Colon (tissue), 2 donors: ENCODE measurements around the gene KCNK16.

Experiments
- FAIRE-seq: peaks from 2 replicates; lab custom pipeline; 2012; peaks lifted over from hg19 to GRCh38; lab: Jason Lieb, UNC
- donor health status: control.
- donor health status: control.

The KCNK16 gene

DNA sequence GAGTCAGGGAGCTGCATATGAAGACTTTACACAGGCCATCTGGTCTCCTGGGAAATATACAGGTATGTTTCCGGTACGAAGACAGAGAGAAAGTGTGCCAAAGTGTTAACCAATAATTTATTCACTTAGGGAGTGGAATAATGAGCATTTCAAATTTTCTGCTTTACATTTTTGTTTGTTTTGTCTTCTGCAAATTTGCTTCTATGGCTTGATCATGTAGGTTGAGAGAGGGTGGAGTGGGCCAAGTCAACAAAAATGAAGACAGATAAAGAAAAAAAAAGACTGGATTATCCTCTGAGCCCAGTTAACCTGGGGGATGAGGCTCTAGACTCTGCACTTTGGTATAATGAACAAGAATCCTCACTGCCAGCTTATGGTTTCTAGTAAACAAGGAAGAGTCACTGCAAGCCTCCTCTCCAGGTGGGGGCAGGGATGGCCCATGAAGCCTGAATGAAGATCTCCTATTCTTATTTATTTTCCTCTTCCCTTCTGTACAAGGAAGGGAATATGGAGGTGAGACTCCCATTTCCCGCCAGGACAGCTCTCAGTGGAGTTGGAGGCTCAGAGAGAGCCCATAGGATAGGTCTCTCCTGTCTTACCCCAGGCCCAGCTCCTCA is 46.0 kb downstream of the KCNK16 start:
- no peak for FAIRE-seq

GRCh38 chr6:39274903-39275302 is 47.6 kb downstream of the KCNK16 start:
- FAIRE-seq: no peak

DNA sequence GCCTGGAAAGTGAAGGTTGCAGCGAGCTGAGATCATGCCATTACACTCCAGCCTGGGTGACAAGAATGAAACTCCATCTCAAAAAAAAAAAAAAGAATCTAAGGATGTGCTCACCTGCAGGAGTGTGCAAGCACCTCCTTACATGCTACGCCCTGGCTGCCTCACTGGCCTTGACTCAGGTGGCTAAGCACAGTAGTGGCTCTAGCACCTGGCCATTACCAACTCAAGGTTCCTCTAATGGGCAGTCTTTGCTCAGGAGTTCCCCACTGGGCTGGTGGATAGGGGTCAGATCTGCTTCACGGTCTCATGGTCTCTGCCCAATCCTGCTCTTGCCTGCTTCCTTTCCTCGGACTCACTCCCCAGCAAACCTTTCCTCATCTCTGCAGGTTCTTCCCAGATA is 48.0 kb downstream of the KCNK16 start:
- FAIRE-seq: no peak

- FAIRE-seq: no peak
Measured at GRCh38 chr6:39273406-39273821, 49.1 kb downstream of the KCNK16 start.

- no peak for FAIRE-seq
Measured at GRCh38 chr6:39269961-39270360, 52.5 kb downstream of the KCNK16 start.

DNA sequence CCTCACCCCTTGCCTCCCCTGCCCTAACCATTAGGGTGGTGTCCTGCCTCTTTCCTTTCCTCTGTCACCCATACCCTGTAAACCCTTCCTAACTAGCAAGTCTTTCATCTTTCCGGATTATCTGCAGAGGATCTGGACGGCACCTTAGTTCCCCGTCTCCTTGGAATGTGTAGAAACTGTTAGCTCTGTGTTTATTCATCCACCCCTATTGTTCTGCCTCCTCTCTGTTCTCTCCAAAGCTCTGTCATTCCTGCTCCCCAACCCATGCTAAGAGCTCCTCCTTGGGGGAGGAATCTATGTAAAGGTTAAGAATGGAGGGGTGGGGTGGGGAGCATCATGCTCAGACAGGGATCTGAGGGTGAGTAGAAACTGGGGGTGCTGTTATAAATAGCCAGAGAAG is 53.8 kb downstream of the KCNK16 start:
- FAIRE-seq: no peak

DNA sequence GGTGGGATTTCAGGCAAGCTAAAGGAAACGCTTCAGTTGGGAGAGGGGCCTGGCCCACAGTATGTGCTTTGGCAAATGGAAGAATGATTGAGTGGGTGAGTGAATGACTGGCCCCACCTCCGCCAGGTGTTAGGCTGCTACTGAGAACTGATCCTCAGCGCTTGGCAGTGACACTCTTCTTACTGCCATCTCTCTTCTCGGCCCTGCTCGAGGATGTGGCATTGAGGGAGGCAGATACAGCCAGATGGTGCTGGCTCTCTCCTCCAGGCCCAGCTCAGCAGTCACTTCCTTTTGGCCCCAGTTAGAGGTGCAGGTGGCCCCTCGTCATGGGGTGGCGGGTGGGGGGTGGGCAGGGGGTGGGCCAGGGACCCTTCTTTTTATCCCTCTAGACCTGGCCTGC is 54.3 kb downstream of the KCNK16 start:
- FAIRE-seq: no peak

GRCh38 chr6:39266782-39267355 is 55.6 kb downstream of the KCNK16 start:
- FAIRE-seq: no peak

DNA sequence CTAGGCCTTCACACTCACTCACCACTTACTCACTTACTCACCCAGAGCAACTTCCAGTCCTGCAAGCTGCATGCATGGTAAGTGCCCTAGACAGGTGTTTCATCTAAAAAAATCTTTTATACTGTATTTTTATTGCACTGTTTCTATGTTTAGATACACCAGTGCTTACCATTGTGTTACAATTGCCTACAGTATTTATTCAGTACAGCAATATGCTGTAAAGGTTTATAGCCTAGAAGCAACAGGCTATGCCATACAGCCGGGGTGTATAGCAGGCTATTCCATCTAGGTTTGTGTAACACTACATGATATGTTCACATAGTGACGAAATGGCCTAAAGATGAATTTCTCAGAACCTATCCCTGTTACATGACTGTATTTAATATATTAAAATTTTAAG is 56.1 kb downstream of the KCNK16 start:
- FAIRE-seq: peak; percentile 88
